K562 (cell line): ENCODE data around the gene CPT1B. TPM values are rescaled to one million over a fixed set of nuclear protein-coding genes. Genes with fewer than 3 reads are reported as not detected.
A peak's percentile ranks its signal among the peaks of the same experiment; 100 is the strongest.

Experiments used
- ATAC-seq: fragments of 200-7000 bp; cut with Tn5 transposase; 3 replicates; pipeline ENCODE4 v1.9.1; 2020; ENCODE audit warnings: moderate library complexity
- BruUV-seq: library from RNA; stranded (reverse); fragments of 400-500 nt; replicated peaks from 2 replicates; lab custom pipeline; 2021; lab: Mats Ljungman, UMichigan
- CTCF ChIA-PET: fragments of 300-600 bp; formaldehyde crosslinking; extraction: SDS; loops from one replicate; lab custom pipeline; 2021; ENCODE audit warnings: low intra/inter-chr PET ratio; lab: Yijun Ruan, JAX
- POLR2A ChIA-PET: fragments of 300-600, 350-650 bp; sonication (Branson Sonifier 250); formaldehyde crosslinking; extraction: SDS; loops from one replicate; lab custom pipeline; 2021; ENCODE audit warnings: antibody characterized with exemption, inconsistent platforms; lab: Yijun Ruan, JAX
- DNase-seq, 4 experiments: peaks; one replicate each; pipeline versions ENCODE4 v3.0.0 to v3.0.0-alpha.2; 2011 to 2018; ENCODE audit warnings: low spot score in 3 of 4, mixed read lengths in 3 of 4; ENCODE audit errors: extremely low read depth in 1 of 4
- FAIRE-seq: peaks from 2 replicates; lab custom pipeline; 2011; peaks lifted over from hg19 to GRCh38; lab: Jason Lieb, UNC
- H2AFZ ChIP-seq: 2 replicates; pipeline ENCODE4 v1.6.0; 2011; ENCODE audit warnings: low read depth, low read length, control low read depth, inconsistent platforms
- H3K27ac ChIP-seq: fragments of 200-600 bp; 3 replicates; pipeline ENCODE4 v1.8.0; 2011; ENCODE audit warnings: low read depth, mild to moderate bottlenecking, control low read depth, inconsistent platforms, low read length, moderate library complexity, mixed read lengths; ENCODE audit errors: extremely low read depth
- H3K27me3 ChIP-seq, 2 experiments: fragments of 300-600 bp in 1 of 2; 2 replicates in 1 of 2; 3 replicates in 1 of 2; pipeline versions ENCODE4 v1.6.0 to v1.8.0; 2011; ENCODE audit warnings: inconsistent platforms in 2 of 2, low read length in 2 of 2, mild to moderate bottlenecking in 1 of 2, mixed read lengths in 1 of 2, moderate library complexity in 1 of 2; ENCODE audit not compliant: control insufficient read depth in 2 of 2, insufficient read depth in 2 of 2
- H3K36me3 ChIP-seq: fragments of 300-600 bp; 3 replicates; pipeline ENCODE4 v1.8.0; 2011; ENCODE audit warnings: mild to moderate bottlenecking, low read length, inconsistent platforms; ENCODE audit not compliant: control insufficient read depth, insufficient read depth
- H3K4me1 ChIP-seq, 2 experiments: fragments of 200-600 bp in 1 of 2; replicated peaks in 1 of 2; 2 replicates in 1 of 2; 3 replicates in 1 of 2; pipeline versions ENCODE4 v1.5.1 to v1.8.0; 2011; ENCODE audit warnings: inconsistent platforms in 2 of 2, low read length in 2 of 2, mild to moderate bottlenecking in 1 of 2, mixed read lengths in 1 of 2, moderate library complexity in 1 of 2; ENCODE audit not compliant: control insufficient read depth in 2 of 2, insufficient read depth in 2 of 2
- H3K4me2 ChIP-seq: 2 replicates; pipeline ENCODE4 v1.6.1; 2011; ENCODE audit warnings: low read length, control low read depth, inconsistent platforms, mixed read lengths; ENCODE audit not compliant: insufficient read depth
- H3K4me3 ChIP-seq: fragments of 200-600 bp; sonication (generic), shearing (Covaris generic); 2 replicates; pipeline ENCODE4 v1.5.1; 2016; ENCODE audit warnings: control low read depth, inconsistent platforms
- H3K79me2 ChIP-seq: fragments of 200-600 bp; 3 replicates; pipeline ENCODE4 v1.8.0; 2011; ENCODE audit warnings: low read length, inconsistent platforms; ENCODE audit not compliant: control insufficient read depth, insufficient read depth
- H3K9ac ChIP-seq, 2 experiments: 2 replicates each; pipeline versions ENCODE4 v1.6.0 to v1.6.1; 2011; ENCODE audit warnings: low read depth in 2 of 2, low read length in 2 of 2, control low read depth in 1 of 2, inconsistent platforms in 1 of 2, mild to moderate bottlenecking in 1 of 2, mixed read lengths in 1 of 2; ENCODE audit not compliant: insufficient read depth in 1 of 2
- H3K9me1 ChIP-seq: one replicate; pipeline ENCODE4 v1.6.0; 2011; ENCODE audit warnings: inconsistent platforms, mild to moderate bottlenecking, low read length, moderate library complexity; ENCODE audit not compliant: control insufficient read depth, insufficient read depth
- H3K9me3 ChIP-seq: replicated peaks from 2 replicates; pipeline ENCODE4 v1.5.1; 2011; ENCODE audit warnings: low read depth, low read length, inconsistent platforms; ENCODE audit not compliant: control insufficient read depth, insufficient read depth
- H4K20me1 ChIP-seq: replicated peaks from 2 replicates; pipeline ENCODE4 v1.6.1; 2011; ENCODE audit warnings: low read length, inconsistent platforms, mixed read lengths; ENCODE audit not compliant: control insufficient read depth, insufficient read depth
- CBX3 ChIP-seq, 2 experiments: IDR thresholded peaks; 1 replicate in 1 of 2; 2 replicates in 1 of 2; pipeline ENCODE4 v1.6.1; 2012; ENCODE audit warnings: inconsistent platforms in 2 of 2, low read length in 2 of 2, borderline replicate concordance in 1 of 2, control low read depth in 1 of 2
- CEBPB ChIP-seq: fragments of 450-650 bp; IDR thresholded peaks from 2 replicates; pipeline ENCODE4 v1.6.1; 2016; ENCODE audit warnings: missing genetic modification characterization, missing compliant biosample characterization
- E2F3 ChIP-seq: fragments of 250-450 bp; sonication (Bioruptor Pico); IDR thresholded peaks from 2 replicates; pipeline ENCODE4 v1.4.0; 2020; ENCODE audit warnings: mild to moderate bottlenecking
- GATA2 ChIP-seq: sonication (generic); formaldehyde crosslinking; IDR thresholded peaks from 2 replicates; pipeline ENCODE4 v1.4.0; 2020; ENCODE audit warnings: mild to moderate bottlenecking, missing genetic modification reagents
- HDGF ChIP-seq: fragments of 450-650 bp; IDR thresholded peaks from 2 replicates; pipeline ENCODE4 v1.6.1; 2016
- ID3 ChIP-seq, 2 experiments: fragments of 250-450 bp in 1 of 2; fragments of 450-650 bp in 1 of 2; sonication (Bioruptor Pico) in 1 of 2; IDR thresholded peaks; 2 replicates each; pipeline versions ENCODE4 v1.6.1 to v1.8.0; 2016 to 2021; ENCODE audit warnings: mild to moderate bottlenecking in 2 of 2, moderate library complexity in 2 of 2, missing compliant biosample characterization in 1 of 2, missing genetic modification characterization in 1 of 2
- JUN ChIP-seq, 2 experiments: sonication (generic) in 1 of 2; formaldehyde crosslinking in 1 of 2; IDR thresholded peaks; 2 replicates each; pipeline versions ENCODE4 v1.6.1 to v1.8.0; 2012 to 2022; ENCODE audit warnings: borderline replicate concordance in 2 of 2, mild to moderate bottlenecking in 2 of 2, improper control_type of control experiment in 1 of 2, low read depth in 1 of 2, low read length in 1 of 2, missing genetic modification reagents in 1 of 2
- L3MBTL2 ChIP-seq: fragments of 450-650 bp; IDR thresholded peaks from 2 replicates; pipeline ENCODE4 v1.6.1; 2016; ENCODE audit warnings: mild to moderate bottlenecking, moderate library complexity
- MTA1 ChIP-seq: fragments of 450-650 bp; IDR thresholded peaks from 2 replicates; pipeline ENCODE4 v1.6.1; 2017; ENCODE audit warnings: borderline replicate concordance
- MYNN ChIP-seq, 2 experiments: sonication (generic); formaldehyde crosslinking in 1 of 2; IDR thresholded peaks; 2 replicates each; pipeline versions ENCODE4 v1.5.0 to v1.6.1; 2016 to 2020; ENCODE audit warnings: antibody characterized with exemption in 1 of 2, missing genetic modification reagents in 1 of 2
- NR2F6 ChIP-seq: fragments of 450-650 bp; formaldehyde crosslinking; IDR thresholded peaks from 2 replicates; pipeline ENCODE4 v1.4.0; 2020; ENCODE audit warnings: mild to moderate bottlenecking
- POLR2G ChIP-seq: fragments of 200-400 bp; formaldehyde crosslinking; IDR thresholded peaks from 2 replicates; pipeline ENCODE4 v1.6.1; 2017; ENCODE audit warnings: low read depth, mild to moderate bottlenecking, antibody characterized with exemption, low read length, moderate library complexity
- SMARCB1 ChIP-seq: IDR thresholded peaks from 2 replicates; pipeline ENCODE4 v1.6.1; 2011; ENCODE audit warnings: improper control_type of control experiment, low read depth; ENCODE audit not compliant: insufficient read length
- SMARCE1 ChIP-seq: fragments of 450-650 bp; IDR thresholded peaks from 2 replicates; pipeline ENCODE4 v1.7.1; 2016; ENCODE audit warnings: mild to moderate bottlenecking
- TSC22D4 ChIP-seq: fragments of 450-650 bp; IDR thresholded peaks from 2 replicates; pipeline ENCODE4 v1.6.1; 2016; ENCODE audit warnings: missing genetic modification characterization, missing biosample characterization, control low read depth
- ZNF175 ChIP-seq: fragments of 200-800 bp; sonication (Bioruptor generic); IDR thresholded peaks from 2 replicates; pipeline ENCODE4 v1.6.1; 2016; ENCODE audit warnings: low read depth, mild to moderate bottlenecking, missing genetic modification characterization, missing compliant biosample characterization
- ZNF282 ChIP-seq: sonication (generic); formaldehyde crosslinking; IDR thresholded peaks from 2 replicates; pipeline ENCODE4 v1.8.1; 2023; ENCODE audit warnings: missing genetic modification reagents
- ZNF436 ChIP-seq: fragments of 250-450, 450-650 bp; sonication (Bioruptor Pico); formaldehyde crosslinking; IDR thresholded peaks from 2 replicates; pipeline ENCODE4 v1.7.0; 2020; ENCODE audit warnings: mild to moderate bottlenecking
- WGBS: fragments of 100-300 bp; shearing (Covaris generic); methylation state at CpG from one replicate; pipeline ENCODE4 v1.1.6; 2016; ENCODE audit warnings: low coverage, mixed read lengths; ENCODE audit not compliant: insufficient coverage; ENCODE audit errors: missing lambda C conversion rate; 5-methylcytosine and 5-hydroxymethylcytosine counted together
- in situ Hi-C: fragments of 300-500 bp; cut with MboI; formaldehyde crosslinking; loops from 4 replicates; pipeline ENCODE4 v1.15.0; 2018; ENCODE audit warnings: inconsistent platforms, mixed read lengths
- intact Hi-C: fragments of 100-400 bp; cut with micrococcal nuclease; formaldehyde crosslinking; loops from 2 replicates; pipeline ENCODE4 v1.14.2; 2022
- polyA plus RNA-seq, 8 experiments: library from polyadenylated mRNA; depleted of rRNA in 4 of 8; stranded (reverse) in 5 of 8; unstranded in 3 of 8; fragments of >200 nt; fragmentation: Nextera tagmentation in 2 of 8; fragmentation: Illumina TruSeq in 1 of 8; extraction: Ambion mirVana in 2 of 8; extraction: Trizol in 1 of 8; gene quantifications; 2 replicates each; pipeline versions ENCODE4 v1.2.1 to v1.2.3, GENCODE V29; 2011 to 2014; ENCODE audit warnings: inconsistent platforms in 1 of 8, missing spikeins in 1 of 8
- total RNA-seq, 7 experiments: library from RNA; depleted of rRNA in 6 of 7; stranded (reverse); fragments of >200 nt in 6 of 7; fragmentation: Illumina TruSeq in 2 of 7; extraction: Trizol in 2 of 7; gene quantifications; 2 replicates each; pipeline versions ENCODE4 v1.2.1 to v1.2.3, GENCODE V29; 2011 to 2021; ENCODE audit warnings: low replicate concordance in 1 of 7
- TF ChIP-seq, protein P1 (sequence below), 2 experiments: fragments of 450-650 bp; conservative IDR thresholded peaks; 2 replicates each; pipeline ENCODE4 v1.6.1; 2017; ENCODE audit warnings: mild to moderate bottlenecking in 2 of 2, moderate library complexity in 2 of 2

CPT1B gene
- total and polyA plus RNA-seq, 9 of the 15 experiments (the other 6 are each of a cell fraction or from before 2014, with no cell fraction given) = 0.35 to 6.1 (median 2.6) TPM

GRCh38 chr22:50582493-50583293, 4.5 kb upstream of the CPT1B start, which contains the start of gene CHKB:
Gene CHKB, minus strand, starts transcription at chr22:50582849. Its CDS starts 68 bp downstream, at chr22:50582781.
- Histone ChIP-seq H3K4me2 (peak within 1 kb of the TSS; percentile 88), H3K9me1 (no peaks in the 10 kb centered on the region), H3K9me3 (no peaks in the 10 kb centered on the region), H2AFZ (peak within 1 kb of the TSS; percentile 92), H3K27me3 (no peaks in the 10 kb centered on the region), H3K27ac (peak within 1 kb of the TSS; percentile 96), H3K36me3 (no peaks in the 10 kb centered on the region; the same call in 2 of the 3 replicates), H3K4me1 (peaks cover 15 to 29% of the 10 kb centered on the region in 2 experiments; a peak in 4 of 5 replicates), H3K9ac (peak within 1 kb of the TSS; percentile 93 to 97), H3K79me2 (peaks cover 6% of the 10 kb centered on the region; the same call in 2 of the 3 replicates), H3K4me3 (peak within 1 kb of the TSS; percentile 77), H4K20me1 (no peaks in the 10 kb centered on the region)
- in situ Hi-C loops = no loop called here
- under 1% methylated on average over 47 of the region's 96 CpGs for WGBS
- DNase-seq = peak; percentile 94 to 97 (median 95)
- POLR2A ChIA-PET = interaction anchor here (0.5 to 1.6 kb wide), 8 partner anchors 11 to 242 kb away, joined by 3 to 4 read pairs (median 3); partner anchors contain the start of genes SCO2 and SYCE3
- ATAC-seq = peak; percentile 98
- CTCF ChIA-PET = interaction anchor here (0.7 kb wide), 1 partner anchor 72 kb away, joined by 3 read pairs; no protein-coding TSS in a partner anchor
- intact Hi-C loops = no loop called here
- BruUV-seq = no TSS peak
- FAIRE-seq = peak; percentile 91
- TF ChIP-seq SMARCE1 (no peak), JUN (IDR thresholded peaks at IDR 0.05; ENCODE audit: borderline replicate concordance, low read depth, low read length) (no peak), JUN (CRISPR knock-in tag; IDR thresholded peaks at IDR 0.05; ENCODE audit: borderline replicate concordance) (no peak), POLR2G (peak; percentile 90), HDGF (no peak), SMARCB1 (no peak), ZNF282 (CRISPR knock-in tag) (no peak), MYNN (IDR thresholded peaks at IDR 0.05) (no peak), MYNN (CRISPR knock-in tag; IDR thresholded peaks at IDR 0.05) (no peak), TSC22D4 (tag) (no peak), L3MBTL2 (peak; percentile 81; the same call in 1 of the 2 replicates), MTA1 (peak; percentile 90), E2F3 (no peak), ZNF436 (CRISPR knock-in tag) (no peak), GATA2 (CRISPR knock-in tag) (no peak), NR2F6 (CRISPR knock-in tag) (no peak), ZNF175 (CRISPR knock-in tag) (no peak), CEBPB (tag) (no peak), ID3 (CRISPR knock-in tag; IDR thresholded peaks at IDR 0.05) (no peak), ID3 (tag; IDR thresholded peaks at IDR 0.05) (no peak), CBX3 (IDR thresholded peaks at IDR 0.05; ENCODE audit: borderline replicate concordance in 1 of 2, low read length in 2 of 2) (no peak)
- TF ChIP-seq, protein P1, sequence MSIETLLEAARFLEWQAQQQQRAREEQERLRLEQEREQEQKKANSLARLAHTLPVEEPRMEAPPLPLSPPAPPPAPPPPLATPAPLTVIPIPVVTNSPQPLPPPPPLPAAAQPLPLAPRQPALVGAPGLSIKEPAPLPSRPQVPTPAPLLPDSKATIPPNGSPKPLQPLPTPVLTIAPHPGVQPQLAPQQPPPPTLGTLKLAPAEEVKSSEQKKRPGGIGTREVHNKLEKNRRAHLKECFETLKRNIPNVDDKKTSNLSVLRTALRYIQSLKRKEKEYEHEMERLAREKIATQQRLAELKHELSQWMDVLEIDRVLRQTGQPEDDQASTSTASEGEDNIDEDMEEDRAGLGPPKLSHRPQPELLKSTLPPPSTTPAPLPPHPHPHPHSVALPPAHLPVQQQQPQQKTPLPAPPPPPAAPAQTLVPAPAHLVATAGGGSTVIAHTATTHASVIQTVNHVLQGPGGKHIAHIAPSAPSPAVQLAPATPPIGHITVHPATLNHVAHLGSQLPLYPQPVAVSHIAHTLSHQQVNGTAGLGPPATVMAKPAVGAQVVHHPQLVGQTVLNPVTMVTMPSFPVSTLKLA (conservative IDR thresholded peaks at IDR 0.05) = no peak; a peak in 1 of 4 replicates
